Measurements from ENCODE around the gene DBT. TPM values are rescaled to one million over a fixed set of nuclear protein-coding genes. Genes with fewer than 3 reads are reported as not detected.

DBT gene
- total RNA-seq, 1 experiment from 2014 or later, result 9.1 TPM

DNA sequence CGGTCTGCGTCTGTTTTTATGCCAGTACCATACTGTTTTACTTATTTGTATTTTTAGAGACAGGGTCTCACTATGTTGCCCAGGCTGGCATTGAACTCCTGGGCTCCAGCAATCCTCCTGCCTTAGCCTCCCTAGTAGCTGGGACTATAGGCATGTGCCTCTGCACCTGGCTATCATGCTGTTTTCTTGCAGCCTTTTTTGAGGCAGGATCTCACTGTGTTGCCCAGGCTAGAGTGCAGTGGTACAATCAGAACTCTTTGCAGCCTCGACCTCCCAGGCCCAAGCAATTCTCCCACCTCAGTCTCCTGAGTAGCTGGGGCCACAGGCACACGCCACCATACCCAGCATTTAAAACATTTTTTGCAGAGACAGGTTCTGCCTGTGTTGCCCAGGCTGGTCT lies 66.3 kb downstream of the DBT start:
- CTCF ChIA-PET, result interaction anchor here (1.1 kb wide), 1 partner anchor 19 kb away, joined by 3 read pairs; no protein-coding TSS in a partner anchor
- no peak for DNase-seq (ENCODE audit: unreplicated experiment)
- intact Hi-C loops (cut with micrococcal nuclease), result no loop called here
- Mint-ChIP-seq H3K36me3 (ENCODE audit: insufficient read depth, unreplicated experiment) (no peaks in the 10 kb centered on the region), H3K4me1 (ENCODE audit: insufficient read depth, unreplicated experiment) (no peaks in the 10 kb centered on the region), H3K27me3 (ENCODE audit: insufficient read depth, unreplicated experiment) (no peaks in the 10 kb centered on the region), H3K4me3 (ENCODE audit: unreplicated experiment) (no peak overlapping the region), H3K9me3 (ENCODE audit: unreplicated experiment) (no peaks in the 10 kb centered on the region), H3K27ac (ENCODE audit: low read depth, unreplicated experiment) (no peak overlapping the region)
- POLR2A ChIA-PET, result interaction anchor here (0.9 kb wide), 1 partner anchor 82 kb away, joined by 3 read pairs; the partner anchor contains the start of gene RTCA
- no TSS peak for BruUV-seq (replicated peaks)
- TF ChIP-seq CTCF (IDR thresholded peaks at IDR 0.05; ENCODE audit: unreplicated experiment), result no peak

DNA sequence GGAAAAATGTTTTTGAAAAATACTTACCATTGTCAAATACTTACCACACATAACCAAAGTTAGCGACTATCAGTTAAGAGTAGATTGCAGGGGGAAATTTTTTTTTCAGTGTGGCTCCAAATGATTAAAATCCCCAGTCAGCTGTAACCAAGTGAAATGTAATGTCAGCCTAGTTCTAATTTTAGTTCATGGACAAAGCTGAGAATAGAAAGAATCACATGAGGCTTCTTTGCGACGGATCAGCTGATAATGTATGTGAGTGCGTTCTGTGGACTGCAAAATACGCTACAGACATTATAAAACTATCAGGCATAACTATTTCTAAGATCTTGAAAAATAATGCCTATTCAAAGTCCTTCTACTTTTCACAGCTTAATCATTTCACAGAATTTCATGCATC lies 71.5 kb downstream of the DBT start, which contains the start of gene LRRC39:
LRRC39 (minus strand) TSS at position 166 of the 400 bp plus-strand sequence. CDS start 9,740 bp downstream, outside the sequence.
- no TSS peak for BruUV-seq (replicated peaks)
- no peaks in the 10 kb centered on the region for H3K4me1 Mint-ChIP-seq (ENCODE audit: insufficient read depth, unreplicated experiment)
- ChIA-PET POLR2A (interaction anchor here (1.0 kb wide), 1 partner anchor 19 kb away, joined by 3 read pairs; no protein-coding TSS in a partner anchor), CTCF (no interaction called here)
- no peak for DNase-seq (ENCODE audit: unreplicated experiment)
- H3K27ac Mint-ChIP-seq (ENCODE audit: low read depth, unreplicated experiment), result no peak within 1 kb of the TSS
- no peak within 1 kb of the TSS for H3K4me3 Mint-ChIP-seq (ENCODE audit: unreplicated experiment)
- no peaks in the 10 kb centered on the region for H3K9me3 Mint-ChIP-seq (ENCODE audit: unreplicated experiment)
- H3K27me3 Mint-ChIP-seq (ENCODE audit: insufficient read depth, unreplicated experiment), result no peaks in the 10 kb centered on the region
- no peaks in the 10 kb centered on the region for H3K36me3 Mint-ChIP-seq (ENCODE audit: insufficient read depth, unreplicated experiment)
- intact Hi-C loops (cut with micrococcal nuclease), result no loop called here
- no peak for TF ChIP-seq CTCF (IDR thresholded peaks at IDR 0.05; ENCODE audit: unreplicated experiment)

DNA sequence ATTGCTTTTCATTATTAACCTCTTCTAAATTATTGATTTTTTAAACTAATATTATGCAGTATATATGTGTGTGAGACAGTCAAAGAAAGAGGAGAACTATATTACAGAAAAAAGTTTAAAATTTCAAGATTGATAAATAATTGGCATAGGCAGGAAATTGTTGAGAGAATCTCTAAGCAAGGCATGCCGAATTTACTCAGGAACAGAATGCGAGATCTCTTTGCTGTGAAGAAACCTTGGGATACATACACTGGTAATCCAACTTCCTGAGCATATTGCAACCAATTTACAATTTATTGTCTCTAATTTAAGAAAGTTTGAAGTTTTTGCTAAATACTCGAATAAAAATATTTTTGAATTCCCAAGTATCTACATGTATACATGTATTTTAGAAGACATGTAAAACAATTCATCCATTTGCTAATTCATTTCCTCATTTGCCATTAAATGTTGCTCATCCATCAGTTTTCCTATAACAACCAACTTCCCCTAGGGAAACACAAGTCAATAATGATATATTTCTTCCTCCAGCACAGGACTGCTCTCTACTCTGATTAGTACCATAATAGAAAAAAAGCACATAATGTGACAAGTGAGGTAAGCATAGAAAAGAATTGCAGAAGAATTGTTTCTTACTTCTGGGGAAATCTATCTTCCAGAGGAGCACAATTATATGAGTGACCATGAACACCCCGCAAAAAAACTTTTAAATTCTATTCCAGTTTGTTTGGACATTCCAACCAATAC lies 72.2 kb downstream of the DBT start:
- Mint-ChIP-seq H3K27me3 (ENCODE audit: insufficient read depth, unreplicated experiment) (no peaks in the 10 kb centered on the region), H3K27ac (ENCODE audit: low read depth, unreplicated experiment) (no peak overlapping the region), H3K4me1 (ENCODE audit: insufficient read depth, unreplicated experiment) (no peaks in the 10 kb centered on the region), H3K9me3 (ENCODE audit: unreplicated experiment) (no peaks in the 10 kb centered on the region), H3K36me3 (ENCODE audit: insufficient read depth, unreplicated experiment) (no peaks in the 10 kb centered on the region), H3K4me3 (ENCODE audit: unreplicated experiment) (no peak overlapping the region)
- ChIA-PET CTCF (no interaction called here), POLR2A (no interaction called here)
- TF ChIP-seq CTCF (IDR thresholded peaks at IDR 0.05; ENCODE audit: unreplicated experiment), result no peak
- DNase-seq (ENCODE audit: unreplicated experiment), result no peak
- no TSS peak for BruUV-seq (replicated peaks)
- intact Hi-C loops (cut with micrococcal nuclease), result no loop called here

DNA sequence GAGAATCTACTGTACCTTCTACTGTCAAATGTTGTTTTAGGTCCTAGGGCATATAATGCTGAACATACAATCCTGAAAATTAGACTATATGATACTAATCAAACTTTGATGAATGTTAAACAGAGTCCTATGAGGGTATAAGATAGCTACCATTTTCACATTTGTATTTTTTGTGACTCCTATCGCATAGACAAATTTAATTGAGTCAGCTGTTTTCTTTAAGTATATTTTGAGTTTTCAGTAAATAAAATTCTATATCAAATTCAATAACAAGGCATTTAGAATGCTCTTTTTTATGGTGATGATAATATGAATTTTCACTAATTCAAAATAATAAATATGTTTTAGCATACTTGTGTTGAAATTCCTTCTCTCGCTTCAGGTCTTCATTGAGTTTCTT lies 81.6 kb downstream of the DBT start:
- no peaks in the 10 kb centered on the region for H3K4me1 Mint-ChIP-seq (ENCODE audit: insufficient read depth, unreplicated experiment)
- H3K27ac Mint-ChIP-seq (ENCODE audit: low read depth, unreplicated experiment), result no peak overlapping the region
- no peak for TF ChIP-seq CTCF (IDR thresholded peaks at IDR 0.05; ENCODE audit: unreplicated experiment)
- intact Hi-C loops (cut with micrococcal nuclease), result no loop called here
- H3K9me3 Mint-ChIP-seq (ENCODE audit: unreplicated experiment), result no peaks in the 10 kb centered on the region
- CTCF ChIA-PET, result interaction anchor here (0.6 kb wide), 1 partner anchor 280 kb away, joined by 3 read pairs; no protein-coding TSS in a partner anchor
- POLR2A ChIA-PET, result interaction anchor here (0.9 to 1.3 kb wide), 2 partner anchors 12 to 17 kb away, joined by 3 to 4 read pairs; no protein-coding TSS in a partner anchor
- BruUV-seq (replicated peaks), result no TSS peak
- H3K27me3 Mint-ChIP-seq (ENCODE audit: insufficient read depth, unreplicated experiment), result no peaks in the 10 kb centered on the region
- peaks cover 6% of the 10 kb centered on the region for H3K36me3 Mint-ChIP-seq (ENCODE audit: insufficient read depth, unreplicated experiment)
- no peak for DNase-seq (ENCODE audit: unreplicated experiment)
- H3K4me3 Mint-ChIP-seq (ENCODE audit: unreplicated experiment), result no peak overlapping the region
